HG03135 (cell line): Measurements from ENCODE around the gene OR4C3.
"Not testable (repeated sequence)": the region's sequence is repeated elsewhere in the genome, so short reads cannot be mapped to it uniquely, and the experiment has no call there.

Experiments used
- ATAC-seq: cut with Tn5 transposase; IDR thresholded peaks from one replicate; pipeline ENCODE4 v1.9.1; 2021; ENCODE audit warnings: mild to moderate bottlenecking, moderate library complexity; ENCODE audit not compliant: unreplicated experiment

The OR4C3 gene

DNA sequence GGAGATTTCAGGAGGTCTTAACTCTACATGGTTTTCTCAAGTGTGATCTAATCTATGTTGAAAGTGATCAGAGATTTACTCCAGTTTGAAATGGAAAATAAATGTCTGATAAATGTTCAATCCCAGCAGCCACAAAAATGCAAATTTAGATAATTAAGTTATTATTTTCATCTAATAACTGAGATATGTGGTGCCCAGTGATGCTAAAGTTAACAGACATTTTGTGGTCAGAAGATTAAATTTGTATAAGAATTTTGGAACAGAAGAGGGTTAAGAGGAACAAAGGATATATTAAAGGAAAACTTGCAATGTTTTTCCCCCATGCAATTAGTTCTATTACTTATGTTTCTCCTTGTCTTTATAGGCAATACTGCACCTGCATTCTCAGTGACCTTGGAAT is at the start of gene OR4C3:
OR4C3 (plus strand) TSS at position 301 of the 400 bp plus-strand sequence. CDS start 102 bp downstream, outside the sequence.
- not testable (repeated sequence) for ATAC-seq

DNA sequence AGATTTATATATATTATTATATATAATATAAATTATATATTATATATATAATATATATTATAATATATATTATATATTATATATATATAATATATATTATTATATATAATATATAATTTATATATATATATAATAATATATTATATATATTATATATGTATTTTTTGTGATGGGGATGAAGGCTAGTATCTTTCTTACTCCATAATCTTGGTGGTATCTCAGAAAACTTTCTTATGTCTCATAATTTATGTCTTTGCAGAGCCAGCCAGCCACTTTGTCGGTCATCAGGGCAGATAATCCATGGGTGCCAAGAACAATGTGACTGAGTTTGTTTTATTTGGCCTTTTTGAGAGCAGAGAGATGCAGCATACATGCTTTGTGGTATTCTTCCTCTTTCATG is 18.8 kb upstream of the OR4C3 start, which contains the start of gene OR4S1:
OR4S1 (plus strand) TSS at position 301 of the 400 bp plus-strand sequence; CDS start at position 301, 0 bp downstream.
- ATAC-seq: no peak

DNA sequence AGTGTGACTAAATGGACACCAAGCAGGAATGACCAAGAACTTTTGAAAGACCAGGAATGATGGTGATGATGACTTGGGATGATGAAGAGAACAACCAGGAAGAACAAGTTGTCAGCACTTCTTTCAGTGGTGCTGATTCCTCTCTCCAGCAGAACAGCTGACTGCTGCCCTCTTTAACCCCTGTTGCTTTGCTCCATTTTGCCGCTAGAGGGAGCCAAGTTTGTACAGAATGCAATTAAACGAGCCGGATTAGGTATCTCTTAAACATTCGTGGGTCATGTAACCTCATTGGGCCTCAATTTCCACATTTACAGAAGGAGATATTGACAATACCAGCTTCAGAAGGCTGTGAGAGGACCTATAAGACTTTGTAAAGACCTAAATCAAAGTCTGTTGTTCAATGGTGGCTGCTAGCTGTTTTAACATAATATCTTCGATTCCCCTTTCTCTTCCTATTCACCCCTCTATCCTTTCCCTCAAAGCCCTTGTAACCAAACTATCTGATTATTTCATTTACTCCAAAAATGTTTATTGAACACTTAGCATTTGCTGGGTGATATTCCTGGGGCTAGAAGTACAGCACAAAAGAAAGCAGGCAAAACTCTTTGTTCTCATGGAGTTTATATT is 16.8 kb upstream of the OR4C3 start:
- peak; percentile 69 for ATAC-seq

DNA sequence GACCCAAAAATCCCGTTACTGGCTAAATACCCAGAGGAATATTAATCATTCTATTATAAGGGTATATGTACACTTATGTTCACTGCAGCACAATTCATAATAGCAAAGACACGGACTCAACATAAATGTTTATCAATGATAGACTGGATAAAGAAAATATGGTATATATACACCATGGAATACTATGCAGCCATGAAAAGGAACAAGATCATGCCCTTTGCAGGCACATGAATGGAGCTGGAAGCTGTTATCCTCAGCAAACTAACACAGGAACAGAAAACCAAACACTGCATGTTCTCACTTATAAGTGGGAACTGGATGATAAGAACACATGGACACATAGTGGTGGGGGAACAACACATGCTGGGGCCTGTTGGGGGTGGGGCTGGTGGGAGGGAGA is 11.1 kb upstream of the OR4C3 start:
- ATAC-seq: not testable (repeated sequence)

DNA sequence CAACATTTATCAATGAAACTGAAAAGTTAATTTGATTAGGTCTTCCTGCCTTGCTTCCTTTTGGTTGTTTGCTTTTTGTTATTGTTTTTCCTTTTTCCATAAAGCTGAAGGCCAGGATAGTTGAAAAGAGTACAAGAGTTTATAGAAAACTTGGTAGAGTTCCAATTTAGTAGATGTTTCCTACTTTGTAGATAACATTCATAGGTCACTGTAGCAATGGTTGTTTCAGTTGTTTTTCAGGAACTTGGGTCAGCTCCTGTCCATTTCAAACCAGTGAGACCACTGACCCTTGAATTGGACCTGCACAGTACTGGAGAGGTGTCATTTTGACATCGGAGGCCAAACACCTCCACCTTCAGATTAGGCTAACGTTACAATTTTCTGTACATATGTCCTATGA is 4.9 kb upstream of the OR4C3 start:
- not testable (repeated sequence) for ATAC-seq

GRCh38 chr11:48341466-48341865 is 16.7 kb downstream of the OR4C3 start:
- no peak for ATAC-seq

- ATAC-seq: not testable (repeated sequence)
Observed at GRCh38 chr11:48342505-48342904, 17.8 kb downstream of the OR4C3 start.

GRCh38 chr11:48346286-48346685 is 21.6 kb downstream of the OR4C3 start:
- ATAC-seq: not testable (repeated sequence)

DNA sequence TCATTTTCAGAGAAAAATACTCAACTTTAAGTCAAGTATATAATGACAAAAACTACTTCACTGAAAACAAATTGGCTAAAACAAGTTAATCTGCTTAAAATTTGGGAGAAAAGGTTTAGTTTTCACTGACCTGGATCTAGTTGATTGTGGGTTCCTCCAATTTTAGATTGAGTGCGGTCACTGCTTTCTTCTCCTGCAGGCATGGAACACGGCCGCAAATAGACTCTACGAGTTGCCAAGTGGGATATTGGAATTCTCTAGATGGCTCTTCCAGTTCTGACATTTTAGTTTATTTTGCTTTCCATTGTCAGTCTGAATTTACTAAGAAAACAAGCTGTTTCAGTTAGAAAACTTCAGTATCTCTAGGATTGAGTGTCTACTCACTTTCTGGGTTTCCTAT is 29.3 kb downstream of the OR4C3 start:
- no peak for ATAC-seq

GRCh38 chr11:48354677-48355076 is 30.0 kb downstream of the OR4C3 start:
- ATAC-seq: no peak

DNA sequence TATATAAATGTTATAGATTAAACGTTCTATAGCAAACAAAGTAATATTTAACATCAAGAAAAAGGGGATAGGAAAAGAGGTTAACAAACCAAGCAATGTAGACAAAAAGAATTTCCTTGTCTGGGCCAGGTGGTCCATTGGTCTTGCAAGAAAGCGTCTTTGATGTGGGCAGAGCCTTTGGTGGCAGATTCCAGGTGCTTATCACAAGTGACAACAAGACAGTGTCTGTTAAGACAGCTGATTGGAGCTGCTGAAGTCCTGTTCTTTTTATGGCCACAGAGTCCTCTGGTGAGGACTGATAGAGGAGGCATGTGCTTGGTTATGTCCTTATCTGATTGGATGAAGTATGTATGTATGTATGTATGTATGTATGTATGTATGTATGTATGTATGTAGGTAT is 36.6 kb downstream of the OR4C3 start:
- not testable (repeated sequence) for ATAC-seq

DNA sequence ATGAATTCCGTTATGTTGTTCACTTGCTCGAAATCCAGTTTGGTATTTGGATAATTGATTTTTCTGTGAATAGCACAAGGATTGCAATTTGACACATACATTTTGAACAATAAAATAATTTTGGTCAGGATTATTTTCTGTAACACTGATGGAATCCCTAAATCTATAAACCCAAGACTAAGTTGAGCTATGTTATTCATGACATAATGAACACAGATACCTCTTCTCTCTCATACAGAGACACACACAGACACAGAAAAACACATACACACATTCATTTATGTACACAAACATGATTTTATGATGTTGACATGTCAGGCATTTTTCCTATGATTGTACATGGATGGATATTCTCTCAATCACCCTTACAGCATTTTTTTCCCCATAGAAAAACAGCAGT is 41.6 kb downstream of the OR4C3 start, which contains the start of gene OR4C5:
OR4C5 (minus strand) TSS at position 101 of the 400 bp plus-strand sequence; CDS start at position 101, 0 bp downstream.
- ATAC-seq: no peak
